ENCODE measurements around the gene CETP. TPM values are rescaled to one million over a fixed set of nuclear protein-coding genes. Genes with fewer than 3 reads are reported as not detected.

CETP gene
- total RNA-seq, 1 donor from 2014 or later = not detected

DNA sequence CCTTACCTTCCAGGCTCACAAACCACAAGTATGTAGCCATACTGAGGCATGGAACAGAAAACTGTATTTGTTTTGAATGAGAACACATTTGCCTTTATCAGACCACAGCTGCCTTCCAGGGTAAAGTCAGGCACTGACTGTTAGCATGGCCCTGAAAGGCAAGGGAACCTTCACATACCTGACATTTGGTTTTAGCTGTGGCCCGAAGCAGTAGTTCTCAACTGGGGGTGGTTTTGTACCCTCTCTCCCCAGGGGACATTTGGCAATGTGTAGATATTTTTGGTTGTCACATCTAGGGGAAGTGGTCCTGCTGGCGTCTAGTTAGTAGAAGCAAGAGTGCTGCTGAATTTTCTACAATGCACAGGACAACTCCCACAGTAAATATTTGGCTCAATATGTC is 20.7 kb upstream of the CETP start:
- Mint-ChIP-seq H3K4me1 (ENCODE audit: low read depth, unreplicated experiment) (peaks cover 3% of the 10 kb centered on the region), H3K9me3 (ENCODE audit: unreplicated experiment) (no peaks in the 10 kb centered on the region), H3K36me3 (ENCODE audit: unreplicated experiment) (peaks cover 8% of the 10 kb centered on the region), H3K27me3 (ENCODE audit: unreplicated experiment) (peaks cover 2% of the 10 kb centered on the region), H3K4me3 (ENCODE audit: unreplicated experiment) (no peak overlapping the region), H3K27ac (ENCODE audit: unreplicated experiment) (no peak overlapping the region)
- TF ChIP-seq, protein P1, sequence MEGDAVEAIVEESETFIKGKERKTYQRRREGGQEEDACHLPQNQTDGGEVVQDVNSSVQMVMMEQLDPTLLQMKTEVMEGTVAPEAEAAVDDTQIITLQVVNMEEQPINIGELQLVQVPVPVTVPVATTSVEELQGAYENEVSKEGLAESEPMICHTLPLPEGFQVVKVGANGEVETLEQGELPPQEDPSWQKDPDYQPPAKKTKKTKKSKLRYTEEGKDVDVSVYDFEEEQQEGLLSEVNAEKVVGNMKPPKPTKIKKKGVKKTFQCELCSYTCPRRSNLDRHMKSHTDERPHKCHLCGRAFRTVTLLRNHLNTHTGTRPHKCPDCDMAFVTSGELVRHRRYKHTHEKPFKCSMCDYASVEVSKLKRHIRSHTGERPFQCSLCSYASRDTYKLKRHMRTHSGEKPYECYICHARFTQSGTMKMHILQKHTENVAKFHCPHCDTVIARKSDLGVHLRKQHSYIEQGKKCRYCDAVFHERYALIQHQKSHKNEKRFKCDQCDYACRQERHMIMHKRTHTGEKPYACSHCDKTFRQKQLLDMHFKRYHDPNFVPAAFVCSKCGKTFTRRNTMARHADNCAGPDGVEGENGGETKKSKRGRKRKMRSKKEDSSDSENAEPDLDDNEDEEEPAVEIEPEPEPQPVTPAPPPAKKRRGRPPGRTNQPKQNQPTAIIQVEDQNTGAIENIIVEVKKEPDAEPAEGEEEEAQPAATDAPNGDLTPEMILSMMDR (IDR thresholded peaks at IDR 0.05; ENCODE audit: partially characterized antibody, unreplicated experiment) = no peak
- DNase-seq = no peak

DNA sequence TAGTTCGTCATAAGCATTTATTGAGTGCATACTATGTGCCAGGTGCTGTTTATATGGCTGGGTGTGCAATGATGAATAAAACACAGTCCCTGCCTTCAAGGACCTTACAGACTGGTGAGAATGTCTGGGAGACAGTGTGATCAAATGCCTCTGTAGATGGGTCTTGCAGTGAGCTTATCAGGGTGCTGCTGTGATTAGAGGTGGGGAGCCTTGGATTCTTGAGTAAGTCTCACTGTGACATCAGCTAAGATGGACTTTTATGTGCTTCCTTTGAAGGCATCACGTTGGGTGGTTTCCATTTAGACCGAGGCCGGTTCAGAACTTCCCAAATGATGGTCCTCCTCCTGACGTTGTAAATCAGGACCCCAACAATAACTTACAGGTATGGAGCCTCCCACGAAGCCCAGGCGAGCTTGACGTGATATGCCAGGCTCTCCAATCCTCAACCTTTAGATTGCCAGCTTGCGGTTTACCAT is 19.9 kb upstream of the CETP start:
- H3K36me3 Mint-ChIP-seq (ENCODE audit: unreplicated experiment) = peaks cover 8% of the 10 kb centered on the region
- peaks cover 1% of the 10 kb centered on the region for H3K27me3 Mint-ChIP-seq (ENCODE audit: unreplicated experiment)
- no peaks in the 10 kb centered on the region for H3K9me3 Mint-ChIP-seq (ENCODE audit: unreplicated experiment)
- H3K4me1 Mint-ChIP-seq (ENCODE audit: low read depth, unreplicated experiment) = no peaks in the 10 kb centered on the region
- DNase-seq = no peak
- TF ChIP-seq, protein P1 (IDR thresholded peaks at IDR 0.05; ENCODE audit: partially characterized antibody, unreplicated experiment) = no peak
- H3K4me3 Mint-ChIP-seq (ENCODE audit: unreplicated experiment) = no peak overlapping the region
- H3K27ac Mint-ChIP-seq (ENCODE audit: unreplicated experiment) = no peak overlapping the region

- no peak overlapping the region for H3K27ac Mint-ChIP-seq (ENCODE audit: unreplicated experiment)
- no peaks in the 10 kb centered on the region for H3K9me3 Mint-ChIP-seq (ENCODE audit: unreplicated experiment)
- peaks cover 4% of the 10 kb centered on the region for H3K36me3 Mint-ChIP-seq (ENCODE audit: unreplicated experiment)
- no peak overlapping the region for H3K4me3 Mint-ChIP-seq (ENCODE audit: unreplicated experiment)
- no peaks in the 10 kb centered on the region for H3K4me1 Mint-ChIP-seq (ENCODE audit: low read depth, unreplicated experiment)
- no peak for DNase-seq
- no peaks in the 10 kb centered on the region for H3K27me3 Mint-ChIP-seq (ENCODE audit: unreplicated experiment)
- TF ChIP-seq, protein P1 (IDR thresholded peaks at IDR 0.05; ENCODE audit: partially characterized antibody, unreplicated experiment) = no peak
Observed at GRCh38 chr16:56943761-56944375, 17.9 kb upstream of the CETP start.

- no peaks in the 10 kb centered on the region for H3K9me3 Mint-ChIP-seq (ENCODE audit: unreplicated experiment)
- no peak overlapping the region for H3K4me3 Mint-ChIP-seq (ENCODE audit: unreplicated experiment)
- H3K27ac Mint-ChIP-seq (ENCODE audit: unreplicated experiment) = no peak overlapping the region
- TF ChIP-seq, protein P1 (IDR thresholded peaks at IDR 0.05; ENCODE audit: partially characterized antibody, unreplicated experiment) = no peak
- no peak for DNase-seq
- peaks cover 4% of the 10 kb centered on the region for H3K36me3 Mint-ChIP-seq (ENCODE audit: unreplicated experiment)
- no peaks in the 10 kb centered on the region for H3K4me1 Mint-ChIP-seq (ENCODE audit: low read depth, unreplicated experiment)
- no peaks in the 10 kb centered on the region for H3K27me3 Mint-ChIP-seq (ENCODE audit: unreplicated experiment)
Observed at GRCh38 chr16:56944954-56945839, 16.6 kb upstream of the CETP start.
